IPS-NIHi7 (cell line): ENCODE data around the gene DGKB.
"Not testable (repeated sequence)": the region's sequence is repeated elsewhere in the genome, so short reads cannot be mapped to it uniquely, and the experiment has no call there.

Experiments
- DNase-seq: peaks from one replicate; pipeline ENCODE4 v3.0.0; 2012; ENCODE audit warnings: mixed read lengths; ENCODE audit errors: extremely low spot score

Gene DGKB

DNA sequence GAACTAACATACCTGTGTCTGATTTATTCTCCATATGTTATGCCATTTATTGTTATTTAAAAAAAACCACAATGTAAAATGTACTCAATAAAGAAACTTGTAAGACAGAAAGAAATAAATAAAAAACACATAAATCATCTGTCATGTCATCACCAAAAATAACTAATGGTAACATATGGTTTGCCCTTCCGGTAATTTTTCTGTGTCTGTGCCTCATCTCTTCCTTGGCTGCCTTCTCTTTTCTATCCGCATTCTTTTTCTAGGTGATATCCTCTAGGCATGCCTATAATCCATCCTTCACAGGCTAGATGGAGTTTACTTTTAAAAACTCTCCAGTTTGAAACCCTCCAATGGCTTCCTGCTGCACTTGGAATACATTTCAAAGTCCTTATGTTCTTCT lies 609.1 kb downstream of the DGKB start:
- DNase-seq, result no peak

DNA sequence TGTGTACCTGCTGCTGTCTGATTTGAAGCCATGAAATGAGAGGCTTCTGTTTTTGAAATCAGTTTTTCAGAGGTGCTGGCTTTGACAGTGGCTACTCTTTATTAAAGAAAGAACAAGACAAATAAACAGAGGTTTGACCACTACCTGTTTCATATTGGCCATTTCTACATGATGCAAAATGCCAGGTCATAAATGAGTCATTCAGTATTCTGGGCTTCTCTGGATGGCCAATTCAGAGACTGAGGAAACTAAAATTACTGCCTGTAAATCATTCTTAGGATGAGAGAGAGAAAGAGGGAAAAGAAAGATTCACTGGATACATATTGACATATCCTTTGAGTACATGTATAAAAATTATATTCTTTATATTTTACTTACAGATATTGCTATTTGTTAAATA lies 609.8 kb downstream of the DGKB start:
- no peak for DNase-seq

DNA sequence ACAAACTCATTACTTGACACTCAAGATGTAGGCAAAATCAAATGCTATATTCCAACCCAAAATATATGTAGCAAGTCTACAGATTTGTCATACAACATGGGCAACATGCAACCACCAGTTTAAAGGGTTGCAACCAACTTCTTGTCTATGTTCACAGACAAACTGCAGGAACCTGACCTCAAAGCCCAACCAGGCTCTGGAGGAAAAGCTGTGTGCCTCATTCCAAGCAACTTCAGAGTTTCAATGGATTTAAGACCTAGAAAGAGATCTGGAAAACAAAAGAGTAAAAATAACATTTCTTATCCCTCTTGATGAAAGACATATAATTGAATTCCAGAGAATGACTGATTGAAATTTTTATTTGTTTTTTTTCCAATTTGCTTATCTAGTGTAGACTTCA lies 612.6 kb downstream of the DGKB start:
- DNase-seq, result no peak

DNA sequence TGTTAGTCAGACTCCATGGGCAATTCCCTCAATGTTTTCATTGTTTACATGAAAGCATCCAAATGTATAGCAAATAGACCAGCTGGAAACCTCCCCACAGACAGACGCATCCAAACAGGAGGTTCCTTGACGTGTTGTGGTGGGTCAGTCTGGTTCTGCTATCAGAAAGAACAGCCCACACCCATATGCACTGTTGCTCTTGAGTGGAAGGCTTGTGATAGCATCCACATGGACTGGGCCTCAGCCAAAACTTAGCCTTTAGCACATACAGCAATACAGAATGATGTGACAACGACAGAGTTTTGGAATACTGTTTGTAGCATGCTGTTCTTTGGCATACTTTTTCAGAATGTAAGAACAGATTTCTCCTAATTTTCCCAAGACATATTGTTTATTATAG lies 613.9 kb downstream of the DGKB start:
- DNase-seq, result no peak

DNA sequence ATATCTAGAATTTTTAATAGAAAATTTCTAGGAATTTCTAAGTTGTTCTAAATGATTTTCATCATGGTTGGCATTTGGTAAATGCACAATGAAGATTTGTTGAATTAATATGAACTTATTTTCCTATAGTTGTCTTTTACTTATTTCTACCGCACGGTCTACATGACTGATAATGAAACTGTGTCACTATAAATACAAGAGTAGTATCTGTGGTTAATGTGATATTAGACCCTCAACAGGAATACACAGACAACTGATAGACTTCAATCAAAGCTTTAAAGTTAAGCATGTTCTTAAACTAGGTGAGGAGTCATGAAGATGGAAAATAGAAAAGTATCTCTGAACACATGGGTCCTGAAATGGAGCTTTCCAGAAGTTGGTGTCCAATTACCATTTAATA lies 615.2 kb downstream of the DGKB start:
- no peak for DNase-seq

DNA sequence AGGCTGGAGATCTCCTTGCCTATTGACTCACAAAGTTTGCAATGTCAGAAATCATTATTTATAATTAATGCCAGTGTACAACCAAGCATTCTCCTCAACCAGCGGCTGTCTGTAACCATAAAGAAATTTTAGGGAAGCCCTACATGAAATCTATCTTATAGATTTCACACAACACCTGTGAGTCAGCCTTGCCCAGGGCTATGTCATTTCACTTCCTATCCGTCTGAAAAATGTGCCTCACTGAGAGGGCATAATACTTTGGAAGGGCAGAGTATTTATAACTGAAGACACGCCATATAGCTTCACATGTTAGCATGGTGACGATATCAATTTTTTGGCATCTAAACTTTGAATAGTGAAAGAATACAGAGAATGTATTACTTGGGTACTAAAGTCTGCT lies 616.5 kb downstream of the DGKB start:
- DNase-seq, result no peak

DNA sequence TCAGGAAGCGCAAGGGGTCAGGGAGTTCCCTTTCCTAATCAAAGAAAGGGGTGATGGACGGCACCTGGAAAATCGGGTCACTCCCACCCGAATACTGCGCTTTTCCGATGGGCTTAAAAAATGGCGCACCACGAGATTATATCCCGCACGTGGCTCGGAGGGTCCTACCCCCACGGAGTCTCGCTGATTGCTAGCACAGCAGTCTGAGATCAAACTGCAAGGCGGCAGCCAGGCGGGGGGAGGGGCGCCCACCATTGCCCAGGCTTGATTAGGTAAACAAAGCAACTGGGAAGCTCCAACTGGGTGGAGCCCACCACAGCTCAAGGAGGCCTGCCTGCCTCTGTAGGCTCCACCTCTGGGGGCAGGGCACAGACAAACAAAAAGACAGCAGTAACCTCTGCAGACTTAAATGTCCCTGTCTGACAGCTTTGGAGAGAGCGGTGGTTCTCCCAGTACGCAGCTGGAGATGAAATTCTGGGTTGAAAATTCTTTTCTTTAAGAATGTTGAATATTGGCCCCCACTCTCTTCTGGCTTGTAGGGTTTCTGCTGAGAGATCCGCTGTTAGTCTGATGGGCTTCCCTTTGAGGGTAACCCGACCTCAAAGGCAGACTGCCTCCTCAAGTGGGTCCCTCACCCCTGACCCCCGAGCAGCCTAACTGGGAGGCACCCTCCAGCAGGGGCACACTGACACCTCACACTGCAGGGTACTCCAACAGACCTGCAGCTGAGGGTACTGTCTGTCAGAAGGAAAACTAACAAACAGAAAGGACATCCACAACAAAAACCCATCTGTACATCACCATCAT lies 623.3 kb downstream of the DGKB start:
- DNase-seq, result not testable (repeated sequence)

DNA sequence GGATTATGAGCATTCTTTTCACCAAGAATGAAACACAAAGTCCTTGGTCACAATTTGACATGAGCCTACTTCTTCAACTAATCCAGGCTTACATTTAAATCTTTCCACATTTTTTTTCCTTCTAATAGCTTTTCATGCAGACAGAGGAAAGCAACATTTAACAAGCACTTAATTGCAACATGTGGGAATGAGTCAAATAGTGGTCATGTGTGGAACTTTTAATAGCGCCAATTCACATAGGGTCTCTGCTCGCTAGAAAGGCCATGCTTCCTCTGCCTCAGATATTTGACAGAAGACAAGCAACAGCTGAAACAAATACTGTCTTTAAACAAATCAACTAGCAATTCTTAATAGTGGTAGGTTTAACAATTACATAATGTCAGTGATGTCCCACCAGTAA lies 627.2 kb downstream of the DGKB start:
- DNase-seq, result no peak

DNA sequence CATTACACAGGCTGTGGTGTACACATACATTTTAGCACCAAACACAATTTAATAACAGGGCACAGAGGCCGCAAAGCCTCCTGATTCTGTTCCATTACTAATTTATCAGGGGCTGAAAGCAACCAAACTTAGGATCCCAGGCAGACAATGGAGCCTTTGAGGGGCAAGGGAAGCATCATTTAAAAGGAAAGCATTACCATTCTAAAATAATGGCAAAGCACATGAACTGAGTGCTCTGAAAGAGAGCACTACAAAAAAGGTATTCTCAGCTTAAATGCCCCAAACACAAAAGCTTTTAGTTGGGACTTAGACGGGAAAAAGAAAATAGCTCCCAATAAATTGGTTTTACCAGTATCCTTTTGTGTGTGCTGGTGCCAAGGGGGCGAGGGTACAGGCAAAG lies 631.1 kb downstream of the DGKB start:
- no peak for DNase-seq

DNA sequence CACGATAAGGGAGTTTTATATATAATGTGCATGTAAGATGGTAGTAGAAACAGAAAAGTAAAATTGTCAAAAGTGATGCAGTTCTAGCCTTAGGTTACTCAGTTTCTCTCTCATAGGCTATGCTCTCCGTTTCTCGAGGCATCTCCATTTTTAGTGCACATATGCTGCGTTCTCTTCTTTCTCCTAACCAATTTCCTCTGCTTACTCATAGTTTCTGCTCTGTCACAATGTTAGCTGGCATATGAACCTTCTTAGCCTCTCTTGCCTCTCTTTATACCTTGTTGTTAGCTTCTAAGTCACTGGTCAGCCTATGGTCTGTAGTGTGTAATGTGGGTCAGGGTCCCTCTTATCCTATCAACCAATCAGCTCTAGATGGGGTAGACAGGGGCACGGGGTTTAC lies 632.5 kb downstream of the DGKB start:
- no peak for DNase-seq

DNA sequence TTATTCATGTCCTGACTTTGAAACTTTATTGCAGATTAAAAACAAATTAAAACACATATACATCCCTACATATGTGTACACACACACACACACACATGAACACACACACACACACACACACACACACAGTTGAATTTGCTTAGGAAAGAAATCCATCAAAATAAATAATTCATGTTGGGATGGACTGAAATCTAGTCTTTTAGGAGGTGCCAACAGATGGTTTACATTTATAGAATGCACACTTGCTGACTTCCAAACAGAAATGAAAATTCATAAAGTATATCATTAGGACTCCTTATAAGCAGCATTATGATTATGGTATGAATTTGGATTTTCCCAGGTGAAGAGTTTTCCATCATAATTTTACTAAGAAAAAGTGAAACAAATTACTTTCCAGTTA lies 642.5 kb downstream of the DGKB start:
- no peak for DNase-seq

DNA sequence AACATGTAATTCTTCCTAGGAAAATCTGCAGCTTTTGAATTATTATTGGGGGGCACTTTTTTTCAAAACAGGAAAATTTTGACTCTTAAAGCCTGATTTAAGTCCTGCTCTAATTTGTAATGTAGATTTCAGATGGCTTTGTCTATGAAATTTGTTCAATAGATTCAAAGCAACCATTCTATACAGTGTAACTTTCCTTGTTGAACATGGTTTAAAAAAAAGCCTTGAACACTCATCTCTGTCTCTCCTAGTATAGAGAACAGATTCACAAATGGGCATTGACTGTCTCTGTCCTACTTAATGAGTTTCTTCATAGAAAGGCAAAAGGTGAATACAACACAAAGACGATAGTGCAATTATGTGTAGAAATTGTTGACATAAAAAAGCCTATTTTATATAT lies 643.7 kb downstream of the DGKB start:
- DNase-seq, result no peak

DNA sequence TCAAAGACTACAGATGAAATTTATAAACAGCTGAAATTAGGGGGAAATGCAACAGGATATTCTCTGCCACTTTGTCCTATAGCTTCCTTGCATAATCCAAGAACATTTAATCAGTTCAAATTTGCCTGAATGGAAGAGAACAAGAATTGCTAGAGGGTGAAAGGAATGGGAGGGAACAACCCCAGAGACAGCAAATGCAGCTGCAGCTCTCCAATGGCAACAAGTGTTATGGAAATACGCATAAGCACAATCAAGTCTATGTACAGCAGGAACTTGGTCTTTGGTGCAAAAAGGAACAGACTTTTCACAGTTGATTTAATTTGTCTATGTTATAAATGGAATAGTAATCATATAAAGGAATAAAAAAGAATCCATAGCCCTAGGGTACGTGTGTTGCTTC lies 644.1 kb downstream of the DGKB start:
- no peak for DNase-seq

DNA sequence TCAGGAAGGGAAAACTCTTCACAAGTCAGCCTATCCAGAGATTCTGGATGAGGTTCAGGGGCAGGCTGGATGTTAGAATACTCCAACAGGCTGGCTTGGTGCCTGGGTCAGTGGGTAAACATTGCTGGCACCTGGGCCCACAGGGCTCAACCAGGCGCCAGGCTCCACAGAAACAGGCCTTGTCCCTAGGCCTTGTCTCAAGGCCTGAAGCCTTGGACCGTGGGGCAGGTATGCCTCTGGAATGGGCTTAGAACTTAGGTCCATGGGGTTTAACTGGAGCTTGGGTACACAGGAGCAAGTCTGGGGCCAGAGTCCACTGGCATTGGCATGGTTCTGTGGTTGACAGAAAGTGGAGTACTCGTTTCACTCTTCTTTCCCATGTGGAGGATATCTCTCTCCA lies 650.1 kb downstream of the DGKB start:
- DNase-seq, result no peak

DNA sequence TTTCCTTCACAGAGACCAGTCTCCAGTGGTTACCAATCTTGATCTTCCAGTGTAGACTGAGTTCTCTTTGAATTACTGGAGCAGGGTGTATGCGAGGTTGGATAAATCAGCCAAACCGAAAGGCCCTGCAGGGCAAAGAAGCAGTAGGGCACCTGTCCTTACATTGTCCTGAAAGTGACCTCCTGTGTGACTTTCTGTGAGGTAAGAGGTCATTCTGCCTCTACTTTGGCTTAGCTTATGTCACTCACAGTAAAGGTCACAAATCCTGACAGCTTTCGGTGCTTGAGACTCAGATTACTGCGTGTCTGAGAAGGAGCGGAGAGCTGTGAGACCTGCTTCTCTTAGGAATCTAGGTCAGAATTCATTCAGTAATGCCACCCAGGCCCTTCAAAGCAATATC lies 660.4 kb downstream of the DGKB start:
- no peak for DNase-seq

DNA sequence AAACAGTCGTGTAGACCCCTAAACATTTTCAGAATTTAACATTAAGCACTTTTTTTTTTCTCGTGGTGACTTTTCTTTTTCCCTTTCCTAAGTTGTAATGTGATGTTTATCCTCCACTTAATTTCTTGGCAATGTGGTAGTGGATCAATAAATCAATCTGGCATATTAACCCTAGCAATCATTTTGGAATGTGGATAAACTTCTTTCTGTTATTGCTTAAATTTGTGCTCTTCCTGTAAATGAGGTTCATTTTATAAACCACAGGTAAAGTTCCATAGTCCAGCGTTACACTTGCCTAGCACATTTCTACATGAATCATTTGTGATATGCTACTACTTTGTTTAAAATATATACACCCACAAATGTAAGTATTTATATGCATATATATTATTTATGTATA lies 665.7 kb downstream of the DGKB start:
- no peak for DNase-seq

DNA sequence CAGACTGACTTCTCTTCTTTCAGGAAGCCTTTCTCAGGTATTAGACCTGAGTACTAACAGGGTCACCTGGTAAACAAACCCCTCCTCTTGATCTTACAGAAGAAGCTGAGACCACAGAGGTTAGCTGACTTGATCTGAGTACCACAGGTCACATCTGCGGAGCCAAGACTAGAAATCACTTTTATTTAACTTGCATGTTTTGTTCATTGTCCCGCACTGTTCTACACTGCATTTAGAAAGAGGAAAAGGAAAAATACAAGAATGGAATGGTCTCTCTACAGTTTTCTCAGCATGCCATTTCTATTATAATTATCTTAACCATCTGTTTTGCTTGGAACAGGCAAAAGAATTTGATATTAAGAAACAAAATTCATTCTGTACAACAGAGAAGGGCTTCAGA lies 667.5 kb downstream of the DGKB start:
- DNase-seq, result no peak

DNA sequence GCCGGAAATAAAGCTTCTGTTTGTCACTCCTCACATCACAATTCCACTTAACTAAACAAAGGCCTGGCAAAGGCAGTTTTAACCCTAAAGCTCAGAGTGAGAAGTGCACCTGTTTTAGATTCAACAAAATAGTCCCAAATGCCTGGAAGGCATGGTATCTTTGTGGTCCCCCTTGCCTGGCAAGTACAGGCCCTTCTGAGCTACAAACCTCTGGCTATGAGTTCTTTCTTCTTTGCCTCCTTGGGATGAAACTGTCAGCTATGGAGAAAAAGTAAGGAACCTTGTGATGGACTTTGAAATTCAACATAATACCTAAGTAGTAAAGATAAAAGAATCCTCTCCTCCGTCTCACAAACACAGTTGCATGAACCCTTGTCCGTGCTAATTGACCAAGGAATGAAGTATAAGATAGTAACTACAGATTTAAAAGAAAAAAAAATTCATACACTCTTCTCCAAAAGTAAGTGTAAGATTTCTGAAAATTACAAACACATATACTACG lies 668.6 kb downstream of the DGKB start:
- DNase-seq, result no peak

DNA sequence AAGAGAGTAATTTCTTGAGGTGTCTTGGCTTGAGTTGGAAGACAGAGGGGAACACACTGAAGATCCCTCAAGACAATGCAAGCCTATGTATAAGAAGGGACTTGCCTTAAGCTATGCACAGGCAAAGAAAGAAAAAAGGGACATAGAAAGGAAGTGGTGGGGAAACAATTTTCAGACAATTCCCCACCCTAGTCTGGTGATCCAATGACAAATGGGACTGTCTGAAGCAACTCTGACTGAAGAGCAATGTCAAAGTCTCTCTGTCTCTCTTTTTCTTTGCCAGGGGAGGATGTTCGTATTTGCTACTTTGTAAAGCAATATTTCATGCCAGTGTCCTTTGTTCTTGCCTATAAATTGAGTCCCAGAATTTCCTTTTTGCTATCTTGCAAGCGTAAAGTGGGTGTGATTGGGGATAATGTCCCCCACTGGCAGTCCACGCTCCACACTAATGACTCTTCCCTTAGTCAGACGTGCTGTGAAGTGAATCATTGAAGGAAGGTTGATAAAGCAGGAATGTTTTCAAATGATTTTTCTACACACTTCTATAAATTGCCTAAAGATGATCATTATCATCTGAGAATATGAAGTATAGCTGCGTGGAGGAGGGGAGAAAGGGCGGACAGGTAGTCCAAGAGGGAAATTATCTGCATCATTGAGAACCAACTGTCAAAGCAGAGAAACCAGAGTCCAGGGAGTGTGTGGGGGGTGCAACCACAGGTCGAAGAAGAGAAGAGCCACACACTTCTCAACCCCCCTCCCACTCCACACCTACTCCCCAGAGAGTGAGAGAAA lies 669.3 kb downstream of the DGKB start:
- no peak for DNase-seq

DNA sequence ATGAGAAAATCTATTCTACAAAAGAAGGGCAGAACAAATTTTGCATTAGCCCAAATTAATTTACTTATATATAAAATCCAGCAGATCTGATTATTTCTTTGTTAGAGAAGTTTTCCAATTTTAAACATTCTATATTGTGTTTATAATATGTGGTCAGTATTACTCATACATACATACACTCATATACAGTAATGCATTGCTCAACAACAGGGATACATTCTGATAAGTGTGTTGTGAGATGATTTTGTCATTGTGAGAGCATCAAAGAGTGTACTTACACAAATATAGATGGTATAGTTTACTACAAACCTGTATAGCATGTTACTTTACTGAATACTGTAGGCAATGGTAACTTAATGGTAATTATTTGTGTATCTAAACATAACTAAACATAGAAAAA lies 673.5 kb downstream of the DGKB start:
- no peak for DNase-seq

DNA sequence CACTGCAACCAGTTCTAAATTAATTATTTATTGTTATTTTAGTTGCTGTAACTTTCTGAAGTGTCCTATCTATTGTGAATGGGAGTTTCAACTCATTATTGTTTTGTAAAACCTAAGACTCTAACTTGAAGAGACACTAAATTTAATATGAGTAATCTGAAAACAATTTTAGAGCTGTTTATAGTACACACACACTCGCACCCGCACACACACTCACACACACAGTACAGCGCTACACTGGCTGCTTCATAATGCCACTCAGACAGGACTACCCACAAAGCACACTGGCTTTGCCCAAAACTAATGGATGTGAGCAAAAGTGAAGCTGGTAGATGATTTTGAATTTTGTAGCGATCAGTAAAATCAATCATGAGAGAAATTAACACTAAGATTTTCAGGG lies 674.2 kb downstream of the DGKB start:
- DNase-seq, result no peak

DNA sequence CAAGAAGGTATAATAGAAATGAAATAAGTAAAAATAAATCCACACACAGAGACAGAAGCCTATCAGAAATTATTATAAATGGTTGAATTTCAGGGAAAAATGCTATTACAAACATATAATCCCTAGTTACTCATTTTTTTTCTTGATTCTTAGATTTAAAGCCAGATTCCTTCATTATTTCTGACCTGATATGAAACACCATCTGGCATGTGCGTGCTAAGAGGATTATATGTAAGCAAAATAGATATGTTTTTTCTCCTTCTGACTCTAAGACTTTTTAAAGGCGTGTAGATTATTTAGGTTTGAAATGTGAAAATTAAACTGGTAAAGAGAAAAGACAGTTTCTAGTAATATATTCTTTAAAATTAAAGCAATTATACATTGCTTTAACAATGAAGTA lies 676.4 kb downstream of the DGKB start:
- no peak for DNase-seq

DNA sequence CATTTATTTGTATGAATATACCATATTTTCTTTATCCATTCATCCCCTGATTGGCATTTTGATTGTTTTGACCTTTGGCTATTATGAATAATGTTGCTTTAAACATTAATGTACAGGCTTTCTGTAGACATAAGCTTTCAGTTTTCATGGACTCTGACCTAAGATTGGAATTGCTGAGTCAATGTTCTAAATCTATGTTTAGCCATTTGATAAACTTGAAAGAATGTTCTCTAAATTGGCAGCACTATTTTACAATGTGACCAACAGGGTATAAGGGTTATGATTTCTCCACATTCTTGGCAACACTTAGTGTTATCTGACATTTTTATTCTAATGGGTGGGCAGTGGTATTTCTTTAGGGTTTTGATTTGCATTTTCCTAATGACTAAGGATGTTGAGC lies 683.4 kb downstream of the DGKB start:
- no peak for DNase-seq
